Measurements from ENCODE around the gene C17orf50. TPM values are rescaled to one million over a fixed set of nuclear protein-coding genes. Genes with fewer than 3 reads are reported as not detected.

Gene C17orf50
- total and polyA plus RNA-seq, 2 of the 13 experiments (the other 11 are each of a cell fraction or from before 2014, with no cell fraction given): not detected

- TF ChIP-seq CC2D1A (CRISPR knock-in tag; IDR thresholded peaks at IDR 0.05) (no peak), PAX8 (CRISPR knock-in tag; IDR thresholded peaks at IDR 0.05; ENCODE audit: borderline replicate concordance) (no peak), NR2F1 (CRISPR knock-in tag; IDR thresholded peaks at IDR 0.05) (no peak), FOXA3 (CRISPR knock-in tag; IDR thresholded peaks at IDR 0.05) (peak; percentile 45), ZNF354B (CRISPR knock-in tag; IDR thresholded peaks at IDR 0.05) (no peak), ZNF335 (CRISPR knock-in tag; IDR thresholded peaks at IDR 0.05) (no peak), ZNF484 (CRISPR knock-in tag; IDR thresholded peaks at IDR 0.05; ENCODE audit: borderline replicate concordance, low read depth) (no peak), ZSCAN5A (CRISPR knock-in tag; IDR thresholded peaks at IDR 0.05; ENCODE audit: borderline replicate concordance) (peak; percentile 74; the same call in 1 of the 2 replicates), IRF2 (CRISPR knock-in tag; IDR thresholded peaks at IDR 0.05) (no peak), ZNF7 (CRISPR knock-in tag; IDR thresholded peaks at IDR 0.05) (no peak), SPEN (CRISPR knock-in tag; IDR thresholded peaks at IDR 0.05; ENCODE audit: low read depth) (peak; percentile 89), NR2F2 (IDR thresholded peaks at IDR 0.05; ENCODE audit: borderline replicate concordance, low read depth) (peak; percentile 7; the same call in 1 of the 2 replicates), NCOA5 (CRISPR knock-in tag; IDR thresholded peaks at IDR 0.05) (no peak), HDAC1 (CRISPR knock-in tag; IDR thresholded peaks at IDR 0.05) (peak; percentile 59), ELF4 (CRISPR knock-in tag; IDR thresholded peaks at IDR 0.05; ENCODE audit: borderline replicate concordance) (no peak), NFRKB (IDR thresholded peaks at IDR 0.05) (no peak), GTF2F1 (IDR thresholded peaks at IDR 0.05; ENCODE audit: low read length) (no peak)
- TF ChIP-seq, protein P1, sequence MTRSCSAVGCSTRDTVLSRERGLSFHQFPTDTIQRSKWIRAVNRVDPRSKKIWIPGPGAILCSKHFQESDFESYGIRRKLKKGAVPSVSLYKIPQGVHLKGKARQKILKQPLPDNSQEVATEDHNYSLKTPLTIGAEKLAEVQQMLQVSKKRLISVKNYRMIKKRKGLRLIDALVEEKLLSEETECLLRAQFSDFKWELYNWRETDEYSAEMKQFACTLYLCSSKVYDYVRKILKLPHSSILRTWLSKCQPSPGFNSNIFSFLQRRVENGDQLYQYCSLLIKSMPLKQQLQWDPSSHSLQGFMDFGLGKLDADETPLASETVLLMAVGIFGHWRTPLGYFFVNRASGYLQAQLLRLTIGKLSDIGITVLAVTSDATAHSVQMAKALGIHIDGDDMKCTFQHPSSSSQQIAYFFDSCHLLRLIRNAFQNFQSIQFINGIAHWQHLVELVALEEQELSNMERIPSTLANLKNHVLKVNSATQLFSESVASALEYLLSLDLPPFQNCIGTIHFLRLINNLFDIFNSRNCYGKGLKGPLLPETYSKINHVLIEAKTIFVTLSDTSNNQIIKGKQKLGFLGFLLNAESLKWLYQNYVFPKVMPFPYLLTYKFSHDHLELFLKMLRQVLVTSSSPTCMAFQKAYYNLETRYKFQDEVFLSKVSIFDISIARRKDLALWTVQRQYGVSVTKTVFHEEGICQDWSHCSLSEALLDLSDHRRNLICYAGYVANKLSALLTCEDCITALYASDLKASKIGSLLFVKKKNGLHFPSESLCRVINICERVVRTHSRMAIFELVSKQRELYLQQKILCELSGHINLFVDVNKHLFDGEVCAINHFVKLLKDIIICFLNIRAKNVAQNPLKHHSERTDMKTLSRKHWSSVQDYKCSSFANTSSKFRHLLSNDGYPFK (CRISPR knock-in tag; IDR thresholded peaks at IDR 0.05; ENCODE audit: borderline replicate concordance): peak; percentile 98
- TF ChIP-seq, protein P2, sequence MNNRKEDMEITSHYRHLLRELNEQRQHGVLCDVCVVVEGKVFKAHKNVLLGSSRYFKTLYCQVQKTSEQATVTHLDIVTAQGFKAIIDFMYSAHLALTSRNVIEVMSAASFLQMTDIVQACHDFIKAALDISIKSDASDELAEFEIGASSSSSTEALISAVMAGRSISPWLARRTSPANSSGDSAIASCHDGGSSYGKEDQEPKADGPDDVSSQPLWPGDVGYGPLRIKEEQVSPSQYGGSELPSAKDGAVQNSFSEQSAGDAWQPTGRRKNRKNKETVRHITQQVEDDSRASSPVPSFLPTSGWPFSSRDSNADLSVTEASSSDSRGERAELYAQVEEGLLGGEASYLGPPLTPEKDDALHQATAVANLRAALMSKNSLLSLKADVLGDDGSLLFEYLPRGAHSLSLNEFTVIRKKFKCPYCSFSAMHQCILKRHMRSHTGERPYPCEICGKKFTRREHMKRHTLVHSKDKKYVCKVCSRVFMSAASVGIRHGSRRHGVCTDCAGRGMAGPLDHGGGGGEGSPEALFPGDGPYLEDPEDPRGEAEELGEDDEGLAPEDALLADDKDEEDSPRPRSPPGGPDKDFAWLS (CRISPR knock-in tag; IDR thresholded peaks at IDR 0.05; ENCODE audit: borderline replicate concordance): no peak
- TF ChIP-seq, protein P3, sequence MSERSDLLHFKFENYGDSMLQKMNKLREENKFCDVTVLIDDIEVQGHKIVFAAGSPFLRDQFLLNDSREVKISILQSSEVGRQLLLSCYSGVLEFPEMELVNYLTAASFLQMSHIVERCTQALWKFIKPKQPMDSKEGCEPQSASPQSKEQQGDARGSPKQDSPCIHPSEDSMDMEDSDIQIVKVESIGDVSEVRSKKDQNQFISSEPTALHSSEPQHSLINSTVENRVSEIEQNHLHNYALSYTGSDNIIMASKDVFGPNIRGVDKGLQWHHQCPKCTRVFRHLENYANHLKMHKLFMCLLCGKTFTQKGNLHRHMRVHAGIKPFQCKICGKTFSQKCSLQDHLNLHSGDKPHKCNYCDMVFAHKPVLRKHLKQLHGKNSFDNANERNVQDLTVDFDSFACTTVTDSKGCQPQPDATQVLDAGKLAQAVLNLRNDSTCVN (CRISPR knock-in tag; IDR thresholded peaks at IDR 0.05; ENCODE audit: borderline replicate concordance): no peak; the same call in 1 of the 2 replicates
Measured at GRCh38 chr17:35808962-35809854, 48.5 kb downstream of the C17orf50 start, which contains the start of gene TAF15 (continued).
